ENCODE results near the gene CPNE8. TPM values are rescaled to one million over a fixed set of nuclear protein-coding genes. Genes with fewer than 3 reads are reported as not detected.

CPNE8 gene
- 10 to 100 TPM; 11.1 to 35.2 (median 16.7) TPM for total RNA-seq

- Histone ChIP-seq H3K36me3 (no peaks in the 10 kb centered on the region), H3K9me3 (no peaks in the 10 kb centered on the region), H3K4me3 (peak within 1 kb of the TSS; percentile 49 to 56), H3K27ac (peak within 1 kb of the TSS; percentile 85 to 87), H3K27me3 (no peaks in the 10 kb centered on the region), H3K4me1 (no peaks in the 10 kb centered on the region)
- TF ChIP-seq CTCF (IDR thresholded peaks at IDR 0.05) (no peak), POLR2A (IDR thresholded peaks at IDR 0.05) (peak; percentile 22 to 52)
- intact Hi-C loops (cut with DNase I; ENCODE audit: low total_unique reads): no loop called here
- peak; percentile 80 to 87 for DNase-seq
Observed at GRCh38 chr12:38905480-38906351, at the start of gene CPNE8. Gene CPNE8, minus strand, starts transcription at chr12:38905591. Its CDS starts 57 bp downstream, at chr12:38905534.

DNA sequence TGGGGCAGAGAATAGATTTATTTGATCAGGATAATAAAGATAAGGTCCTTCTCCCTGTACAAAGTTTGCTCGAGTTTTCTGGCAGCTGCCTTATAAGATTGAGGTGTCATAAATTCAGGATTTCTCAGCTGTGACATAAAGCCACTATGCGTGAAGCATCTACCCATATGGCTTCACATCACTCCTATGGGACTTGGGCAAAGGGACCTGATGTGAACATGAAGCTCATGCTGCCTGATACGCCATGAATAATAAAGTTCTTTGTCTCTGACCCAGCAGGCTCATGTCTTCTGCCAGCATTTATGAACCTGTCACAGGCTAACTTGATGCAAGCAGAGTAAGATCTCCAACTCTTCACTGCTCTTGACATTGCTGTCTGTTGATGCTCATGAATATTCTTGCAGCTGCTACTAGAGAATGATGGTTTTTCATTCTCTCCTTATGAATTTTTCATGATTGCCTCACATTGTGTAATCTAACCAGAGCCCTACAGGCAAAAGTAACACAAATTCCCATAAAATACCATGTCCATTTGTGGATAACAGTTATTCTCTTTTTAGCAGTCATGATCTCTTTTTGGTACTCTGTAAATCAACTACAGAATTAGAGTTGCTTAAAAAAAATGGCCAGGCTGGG, 49.0 kb upstream of the CPNE8 start:
- no peaks in the 10 kb centered on the region for H3K36me3 ChIP-seq
- H3K4me1 ChIP-seq: no peaks in the 10 kb centered on the region
- no peak overlapping the region for H3K27ac ChIP-seq
- no peaks in the 10 kb centered on the region for H3K27me3 ChIP-seq
- intact Hi-C loops (cut with DNase I; ENCODE audit: low total_unique reads): no loop called here
- H3K9me3 ChIP-seq: no peaks in the 10 kb centered on the region
- TF ChIP-seq CTCF (IDR thresholded peaks at IDR 0.05) (no peak), POLR2A (IDR thresholded peaks at IDR 0.05) (no peak)
- no peak for DNase-seq
- no peak overlapping the region for H3K4me3 ChIP-seq

DNA sequence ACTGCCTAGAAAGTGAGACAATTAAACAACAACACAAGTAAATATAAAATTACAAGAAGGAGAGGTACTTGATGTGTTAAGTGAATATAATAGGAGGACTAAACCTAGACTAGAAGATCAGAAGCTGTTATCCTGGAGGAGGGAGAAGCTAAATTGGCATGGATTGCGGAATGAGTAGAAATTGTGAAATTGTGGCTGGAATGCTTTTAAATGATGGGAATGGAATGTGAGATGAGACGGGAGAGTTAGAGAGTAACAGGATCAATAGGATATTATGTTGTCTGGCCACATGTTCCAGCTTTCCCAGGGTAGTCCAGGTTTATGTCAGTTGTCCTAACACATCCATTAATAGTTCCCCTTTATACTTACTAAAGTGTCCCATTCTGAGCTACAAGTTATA, 44.0 kb upstream of the CPNE8 start:
- no peak for DNase-seq
- no peak for TF ChIP-seq CTCF (IDR thresholded peaks at IDR 0.05)
- Histone ChIP-seq H3K27ac (no peak overlapping the region), H3K4me3 (no peak overlapping the region), H3K27me3 (no peaks in the 10 kb centered on the region), H3K9me3 (no peaks in the 10 kb centered on the region), H3K4me1 (no peaks in the 10 kb centered on the region), H3K36me3 (no peaks in the 10 kb centered on the region)
- intact Hi-C loops (cut with DNase I; ENCODE audit: low total_unique reads): no loop called here

GRCh38 chr12:38934686-38935085, 29.3 kb upstream of the CPNE8 start:
- no peak overlapping the region for H3K27ac ChIP-seq
- H3K9me3 ChIP-seq: no peaks in the 10 kb centered on the region
- no peak for DNase-seq
- H3K27me3 ChIP-seq: no peaks in the 10 kb centered on the region
- intact Hi-C loops (cut with DNase I; ENCODE audit: low total_unique reads): no loop called here
- H3K4me1 ChIP-seq: no peaks in the 10 kb centered on the region
- no peak for TF ChIP-seq CTCF (IDR thresholded peaks at IDR 0.05)
- no peak for TF ChIP-seq POLR2A (IDR thresholded peaks at IDR 0.05)
- no peak overlapping the region for H3K4me3 ChIP-seq
- H3K36me3 ChIP-seq: no peaks in the 10 kb centered on the region

DNA sequence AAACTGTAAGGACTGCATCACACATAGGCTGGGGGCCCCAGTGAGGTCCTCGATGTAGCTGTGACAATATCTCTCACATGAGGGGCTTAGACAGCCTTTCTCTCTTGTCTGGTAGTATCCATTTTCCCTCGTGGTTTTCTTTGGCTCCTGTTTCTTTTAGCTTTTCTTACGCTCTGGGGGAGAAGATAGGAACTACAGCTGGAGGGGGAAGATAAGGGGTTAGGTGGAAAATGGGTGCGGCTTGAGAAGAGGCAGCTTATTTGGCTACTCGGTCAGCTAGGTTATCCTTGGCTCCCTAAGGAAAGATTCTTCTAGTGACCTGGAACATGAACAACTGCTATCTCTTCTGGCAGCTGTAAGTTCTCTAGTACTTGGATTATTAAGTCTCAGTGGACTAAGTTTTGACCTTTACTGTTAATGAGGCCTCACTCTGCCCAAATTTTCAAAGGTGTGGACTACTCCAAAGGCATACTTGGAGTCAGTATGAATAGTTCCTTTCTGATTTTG, 28.7 kb upstream of the CPNE8 start:
- Histone ChIP-seq H3K27ac (no peak overlapping the region), H3K27me3 (no peaks in the 10 kb centered on the region), H3K4me1 (no peaks in the 10 kb centered on the region), H3K9me3 (no peaks in the 10 kb centered on the region), H3K36me3 (no peaks in the 10 kb centered on the region), H3K4me3 (no peak overlapping the region)
- intact Hi-C loops (cut with DNase I; ENCODE audit: low total_unique reads): no loop called here
- no peak for DNase-seq
- TF ChIP-seq CTCF (IDR thresholded peaks at IDR 0.05): no peak
- TF ChIP-seq POLR2A (IDR thresholded peaks at IDR 0.05): no peak
